GM21717 (cell line): ENCODE measurements around the gene ATP13A2.

Experiments
- ATAC-seq: cut with Tn5 transposase; IDR thresholded peaks from one replicate; pipeline ENCODE4 v1.9.1; 2021; ENCODE audit warnings: mild to moderate bottlenecking, moderate library complexity; ENCODE audit not compliant: unreplicated experiment

ATP13A2 gene, protein sequence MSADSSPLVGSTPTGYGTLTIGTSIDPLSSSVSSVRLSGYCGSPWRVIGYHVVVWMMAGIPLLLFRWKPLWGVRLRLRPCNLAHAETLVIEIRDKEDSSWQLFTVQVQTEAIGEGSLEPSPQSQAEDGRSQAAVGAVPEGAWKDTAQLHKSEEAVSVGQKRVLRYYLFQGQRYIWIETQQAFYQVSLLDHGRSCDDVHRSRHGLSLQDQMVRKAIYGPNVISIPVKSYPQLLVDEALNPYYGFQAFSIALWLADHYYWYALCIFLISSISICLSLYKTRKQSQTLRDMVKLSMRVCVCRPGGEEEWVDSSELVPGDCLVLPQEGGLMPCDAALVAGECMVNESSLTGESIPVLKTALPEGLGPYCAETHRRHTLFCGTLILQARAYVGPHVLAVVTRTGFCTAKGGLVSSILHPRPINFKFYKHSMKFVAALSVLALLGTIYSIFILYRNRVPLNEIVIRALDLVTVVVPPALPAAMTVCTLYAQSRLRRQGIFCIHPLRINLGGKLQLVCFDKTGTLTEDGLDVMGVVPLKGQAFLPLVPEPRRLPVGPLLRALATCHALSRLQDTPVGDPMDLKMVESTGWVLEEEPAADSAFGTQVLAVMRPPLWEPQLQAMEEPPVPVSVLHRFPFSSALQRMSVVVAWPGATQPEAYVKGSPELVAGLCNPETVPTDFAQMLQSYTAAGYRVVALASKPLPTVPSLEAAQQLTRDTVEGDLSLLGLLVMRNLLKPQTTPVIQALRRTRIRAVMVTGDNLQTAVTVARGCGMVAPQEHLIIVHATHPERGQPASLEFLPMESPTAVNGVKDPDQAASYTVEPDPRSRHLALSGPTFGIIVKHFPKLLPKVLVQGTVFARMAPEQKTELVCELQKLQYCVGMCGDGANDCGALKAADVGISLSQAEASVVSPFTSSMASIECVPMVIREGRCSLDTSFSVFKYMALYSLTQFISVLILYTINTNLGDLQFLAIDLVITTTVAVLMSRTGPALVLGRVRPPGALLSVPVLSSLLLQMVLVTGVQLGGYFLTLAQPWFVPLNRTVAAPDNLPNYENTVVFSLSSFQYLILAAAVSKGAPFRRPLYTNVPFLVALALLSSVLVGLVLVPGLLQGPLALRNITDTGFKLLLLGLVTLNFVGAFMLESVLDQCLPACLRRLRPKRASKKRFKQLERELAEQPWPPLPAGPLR

DNA sequence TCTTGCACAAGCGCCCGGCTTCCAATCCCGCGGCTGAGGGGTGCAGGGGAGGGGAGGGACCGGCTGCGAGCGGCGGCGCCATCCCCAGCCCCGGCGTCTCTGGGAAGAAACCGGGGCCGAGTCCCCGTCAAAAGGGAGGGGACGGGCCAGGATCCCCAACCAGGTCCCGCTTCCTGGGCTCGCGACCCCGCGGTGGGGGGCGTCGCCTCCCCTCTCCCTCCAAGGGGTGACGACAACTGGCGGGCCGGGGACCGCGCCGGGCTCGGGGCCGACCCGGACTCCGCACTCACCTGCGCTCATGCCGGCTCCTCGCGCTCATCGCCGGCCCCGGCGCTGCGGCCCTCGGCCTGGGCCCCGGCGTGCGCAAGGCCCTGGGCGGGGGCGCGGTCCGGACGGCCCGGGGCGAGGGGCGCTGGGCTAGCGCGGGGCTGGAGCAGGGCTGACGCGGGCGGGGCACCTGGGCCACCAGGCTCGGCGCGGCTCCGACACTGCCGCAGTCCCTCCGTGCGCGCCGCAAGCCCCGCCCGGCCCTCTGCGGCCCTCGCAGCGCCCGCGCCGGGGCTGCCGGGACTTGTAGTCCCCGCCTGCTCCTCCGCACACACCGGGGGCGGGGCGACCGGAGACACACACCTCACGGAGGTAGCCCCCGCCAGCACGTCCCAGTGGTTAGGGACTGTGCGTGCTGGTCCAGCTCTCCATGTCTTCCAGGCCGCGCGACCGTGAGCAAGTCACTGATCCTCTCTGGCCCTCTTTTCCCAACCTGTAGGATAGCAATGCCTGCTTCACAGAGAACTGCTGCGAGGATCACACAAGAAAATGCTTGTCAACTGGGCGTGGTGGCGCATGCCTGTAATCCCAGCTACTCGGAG lies at the start of gene ATP13A2:
Gene ATP13A2 (minus strand): TSS at position 490 of the 869 bp plus-strand sequence. CDS start 190 bp downstream, at position 300.
- ATAC-seq: peak; percentile 82

DNA sequence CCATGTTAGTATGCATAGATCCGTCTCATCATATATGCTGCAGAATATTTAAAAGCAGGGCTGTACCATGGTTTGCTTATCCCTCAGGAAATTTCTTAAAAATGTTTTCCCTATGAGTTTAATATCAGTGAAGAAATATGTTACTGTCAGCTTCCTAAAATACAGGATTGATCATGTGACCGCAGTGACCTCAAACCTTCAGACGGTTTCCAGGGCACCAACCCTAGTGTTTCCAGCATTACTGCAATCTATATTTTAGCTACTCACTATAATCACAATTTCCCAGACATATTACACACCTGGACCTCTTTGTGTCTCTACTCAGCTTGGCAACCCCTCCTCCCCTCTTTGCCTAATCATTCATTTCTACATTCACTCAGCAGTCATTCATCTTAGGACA lies 49.8 kb upstream of the ATP13A2 start:
- ATAC-seq: no peak

DNA sequence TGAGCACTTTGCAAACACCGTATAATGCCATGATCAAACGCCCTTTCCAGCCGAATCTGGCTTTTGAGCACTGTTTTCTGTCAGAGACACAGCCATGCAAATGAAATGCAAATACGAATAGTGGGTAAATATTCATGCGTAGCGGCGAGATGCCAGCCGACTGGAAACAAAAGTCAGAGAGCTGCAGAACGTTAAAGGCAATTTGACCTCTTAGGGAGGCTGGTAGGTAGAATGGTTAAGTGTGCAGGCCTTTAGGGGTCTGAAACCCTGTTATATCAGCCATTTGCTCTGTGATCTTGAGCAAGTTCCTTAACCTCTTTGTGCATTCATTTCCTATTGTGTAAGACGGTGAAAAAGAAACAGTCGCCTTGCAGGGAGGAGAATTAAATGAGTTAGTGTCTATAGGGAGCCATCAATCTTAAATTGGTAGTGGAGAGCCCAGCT lies 48.6 kb upstream of the ATP13A2 start:
- no peak for ATAC-seq

DNA sequence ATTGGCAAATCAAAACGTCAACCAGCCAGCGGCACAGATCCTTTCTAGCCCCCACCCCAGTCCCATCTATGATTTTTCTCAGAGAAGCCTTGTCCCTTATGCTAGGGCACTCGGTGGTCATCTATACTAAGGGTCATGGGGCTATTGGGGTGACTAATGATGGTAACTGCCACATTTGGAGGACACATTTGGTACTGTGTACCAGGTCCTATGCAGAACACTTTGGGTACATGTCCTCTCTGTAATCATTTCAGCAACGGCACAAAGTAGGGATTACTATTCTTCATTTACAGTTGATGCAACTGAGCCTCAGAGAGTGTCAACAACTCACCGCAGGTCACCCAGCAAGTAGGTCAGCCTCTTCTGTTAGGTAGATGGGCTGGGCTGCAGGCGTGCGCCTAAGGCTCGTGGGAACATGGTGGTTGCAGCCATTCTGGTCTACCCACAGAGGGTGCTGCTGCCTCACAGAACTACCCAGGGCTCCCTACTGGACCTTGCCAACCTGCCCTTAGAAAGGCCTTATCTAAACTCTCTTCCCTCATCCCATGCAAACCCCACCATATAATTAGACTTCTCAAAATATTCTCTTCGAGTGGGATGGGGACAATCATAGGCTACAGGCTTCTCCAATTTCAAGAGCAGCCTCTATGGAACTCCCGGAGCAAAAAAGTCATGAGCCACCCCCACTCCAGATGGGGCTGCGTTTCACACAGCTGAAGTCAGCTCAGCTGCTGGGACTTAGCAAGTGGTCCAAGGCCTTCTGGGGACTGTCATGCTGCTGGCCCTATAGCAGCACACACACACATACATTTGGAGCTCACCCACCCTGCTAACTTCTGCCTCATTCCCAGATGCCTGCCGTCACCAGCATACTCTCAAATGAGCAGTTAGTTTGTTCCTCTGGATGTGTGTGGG lies 47.9 kb upstream of the ATP13A2 start:
- no peak for ATAC-seq

DNA sequence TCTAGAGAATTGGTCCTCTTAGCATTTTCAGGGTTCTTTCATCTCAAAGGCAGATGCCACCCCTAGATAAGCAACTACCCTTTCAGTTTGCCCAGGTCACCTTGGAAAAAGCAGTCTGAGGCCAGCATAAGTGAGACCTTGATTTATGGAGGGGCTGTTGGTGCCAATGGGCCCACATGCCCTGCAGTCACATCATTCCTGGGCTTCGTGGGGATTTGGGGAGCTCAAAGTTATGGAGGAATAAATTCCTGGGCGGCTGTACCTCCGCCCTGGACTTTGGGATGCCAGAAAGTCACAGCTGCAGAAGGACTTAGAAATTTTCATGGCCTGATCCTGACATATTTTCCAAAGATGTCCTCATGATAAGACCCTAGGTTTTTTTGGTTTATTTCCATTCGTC lies 44.8 kb upstream of the ATP13A2 start:
- ATAC-seq: no peak

DNA sequence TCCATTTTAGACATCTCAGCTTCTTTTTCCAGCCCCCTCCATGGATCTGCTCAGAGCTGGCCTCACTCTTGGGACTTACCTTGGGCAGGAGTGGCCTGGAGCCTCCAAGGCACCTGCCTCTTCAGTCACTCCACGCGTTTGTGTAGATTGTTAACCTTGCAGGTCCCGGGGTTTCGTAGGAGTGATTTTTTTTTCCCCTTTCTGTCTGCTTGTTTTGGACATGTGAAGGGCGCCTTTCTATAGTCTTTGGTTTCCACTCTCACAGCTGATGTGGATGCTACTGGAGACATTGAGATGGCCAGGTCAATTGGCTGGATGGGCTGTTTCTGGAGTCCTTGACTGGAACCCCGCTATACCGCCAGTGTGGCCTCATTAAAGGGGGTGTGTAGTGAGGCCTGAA lies 44.1 kb upstream of the ATP13A2 start:
- ATAC-seq: no peak

DNA sequence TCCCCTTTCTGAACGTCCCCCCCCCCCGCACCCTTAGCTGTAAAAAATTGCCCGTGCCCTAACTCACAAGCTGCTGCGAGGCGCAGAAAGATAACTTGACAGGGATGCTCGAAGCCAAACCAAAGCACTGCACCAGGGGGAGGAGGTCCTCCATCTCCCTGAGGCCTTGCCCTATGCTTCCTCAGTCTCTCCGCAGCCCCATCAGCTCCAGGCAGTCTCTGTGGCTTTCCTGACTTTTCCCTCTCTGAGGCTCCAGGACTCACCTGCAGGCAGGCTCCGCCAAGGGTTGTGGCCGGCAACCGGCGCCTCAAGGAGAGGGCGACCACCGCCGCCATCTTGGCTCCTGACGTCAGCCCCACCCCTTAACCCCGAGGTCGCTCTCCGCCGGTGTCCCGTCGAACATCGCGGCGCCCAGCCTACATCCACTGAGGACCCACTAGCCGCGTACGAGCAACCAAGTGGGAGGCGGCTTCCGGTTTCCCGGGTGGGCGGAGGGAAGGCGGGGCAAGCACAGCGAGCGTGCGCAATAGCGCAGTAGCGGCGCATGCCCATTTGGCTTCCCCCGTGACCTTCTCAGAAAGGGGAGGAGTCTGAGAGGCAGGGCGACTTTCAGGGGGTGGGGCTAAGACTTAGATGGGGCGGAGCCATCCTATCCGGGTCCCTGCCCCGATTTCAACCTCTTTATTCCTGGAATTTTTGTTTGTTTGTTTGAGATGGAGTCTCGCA lies 42.1 kb upstream of the ATP13A2 start, which contains the start of gene SDHB:
Gene SDHB (minus strand): TSS at position 348 of the 726 bp plus-strand sequence. CDS start 13 bp downstream, at position 335.
- peak; percentile 90 for ATAC-seq

DNA sequence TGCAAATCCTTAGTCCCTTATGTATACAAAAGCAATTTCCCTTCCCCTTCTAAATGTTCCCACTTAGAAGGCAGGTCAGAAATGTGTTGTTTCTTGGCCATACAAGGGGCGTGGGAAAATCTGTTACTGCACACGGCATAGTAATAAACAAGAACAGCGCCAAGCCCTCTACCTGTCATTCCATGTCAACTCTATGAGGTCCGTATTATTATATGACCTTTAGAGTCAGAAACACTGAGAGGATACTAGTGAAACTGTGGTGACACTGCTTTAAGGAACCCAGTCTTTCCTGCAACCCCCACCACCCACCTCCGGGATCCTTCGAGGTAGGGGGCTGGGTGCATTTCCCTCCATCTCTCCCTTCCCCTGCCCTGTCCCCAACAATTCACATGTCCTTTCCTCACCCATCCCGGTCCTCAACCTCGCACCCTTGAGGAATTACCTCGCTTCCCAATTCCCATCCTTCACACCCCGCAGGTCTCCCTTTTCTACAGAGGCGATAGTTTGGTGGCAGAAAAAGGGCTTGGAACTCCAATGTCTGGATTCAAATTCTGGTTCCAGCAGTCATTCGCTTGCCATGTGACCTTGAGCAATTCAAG lies 41.5 kb upstream of the ATP13A2 start:
- no peak for ATAC-seq

DNA sequence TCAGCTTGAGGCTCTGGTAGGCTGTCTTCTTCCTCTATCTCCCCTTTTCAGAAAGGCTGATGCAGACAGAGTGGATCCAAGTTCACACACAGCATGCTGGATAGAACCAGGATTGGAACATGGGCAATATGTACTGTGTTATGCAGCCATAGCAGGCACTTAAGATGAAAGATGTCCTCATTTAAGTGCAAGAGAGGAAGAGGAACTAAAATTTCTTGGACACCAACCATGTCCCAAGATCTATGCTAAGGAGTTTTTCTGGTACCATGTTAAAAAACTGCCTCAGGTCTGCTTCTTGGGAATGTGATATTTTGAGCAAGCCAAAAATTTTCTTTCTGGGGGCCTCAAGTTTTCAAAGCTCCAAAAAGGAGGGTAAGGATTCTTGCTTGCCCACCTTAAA lies 40.9 kb upstream of the ATP13A2 start:
- ATAC-seq: no peak

DNA sequence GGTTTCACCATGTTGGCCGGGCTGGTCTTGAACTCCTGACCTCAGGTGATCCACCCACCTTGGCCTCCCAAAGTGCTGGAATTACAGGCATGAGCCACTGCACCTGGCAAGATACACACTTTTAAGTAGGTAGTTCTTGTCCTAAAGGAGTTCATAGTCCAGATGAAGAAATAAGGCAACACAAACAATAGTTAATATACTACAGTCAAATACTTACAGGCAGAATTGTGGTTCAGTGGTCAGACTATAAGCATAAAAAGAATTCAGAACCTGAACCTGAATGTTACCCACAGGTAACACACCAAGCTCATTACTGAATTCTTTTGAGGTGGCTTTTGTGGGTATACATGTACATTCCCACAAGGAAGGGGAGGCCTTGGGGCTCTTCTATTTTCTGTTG lies 40.3 kb upstream of the ATP13A2 start:
- ATAC-seq: no peak

DNA sequence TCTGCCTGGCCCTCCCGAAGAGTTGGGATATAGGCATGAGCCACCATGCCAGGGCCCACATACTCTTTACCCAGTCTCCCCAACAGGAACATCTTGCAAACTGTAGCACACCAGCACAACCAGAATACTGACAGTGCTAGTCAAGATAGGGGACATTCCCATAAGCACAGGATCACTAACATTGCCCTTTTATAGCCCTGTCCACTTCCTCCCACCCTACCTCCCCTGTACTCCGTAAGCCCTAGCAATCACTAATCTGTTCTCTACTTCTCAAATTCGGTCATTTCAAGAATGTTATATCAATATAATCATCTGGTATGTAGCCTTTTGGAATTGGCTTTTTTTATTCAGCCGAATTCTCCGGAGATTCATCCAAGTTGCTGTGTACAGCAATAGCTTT lies 36.2 kb upstream of the ATP13A2 start:
- ATAC-seq: no peak

DNA sequence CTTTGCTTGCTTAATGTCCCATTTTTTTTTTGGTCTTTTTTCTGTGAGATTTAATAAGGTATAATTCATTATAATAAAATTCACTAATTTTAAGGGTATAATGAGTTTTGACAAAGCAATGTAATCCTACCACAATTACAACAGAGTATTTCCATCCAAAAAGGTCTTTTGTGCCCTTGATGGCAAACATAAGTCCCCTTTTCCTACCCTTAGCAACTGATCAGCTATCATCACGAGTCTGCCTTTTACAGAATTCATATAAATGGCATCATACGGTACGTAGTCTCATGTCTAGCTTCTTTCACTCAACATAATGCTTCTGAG lies 34.6 kb upstream of the ATP13A2 start:
- no peak for ATAC-seq

DNA sequence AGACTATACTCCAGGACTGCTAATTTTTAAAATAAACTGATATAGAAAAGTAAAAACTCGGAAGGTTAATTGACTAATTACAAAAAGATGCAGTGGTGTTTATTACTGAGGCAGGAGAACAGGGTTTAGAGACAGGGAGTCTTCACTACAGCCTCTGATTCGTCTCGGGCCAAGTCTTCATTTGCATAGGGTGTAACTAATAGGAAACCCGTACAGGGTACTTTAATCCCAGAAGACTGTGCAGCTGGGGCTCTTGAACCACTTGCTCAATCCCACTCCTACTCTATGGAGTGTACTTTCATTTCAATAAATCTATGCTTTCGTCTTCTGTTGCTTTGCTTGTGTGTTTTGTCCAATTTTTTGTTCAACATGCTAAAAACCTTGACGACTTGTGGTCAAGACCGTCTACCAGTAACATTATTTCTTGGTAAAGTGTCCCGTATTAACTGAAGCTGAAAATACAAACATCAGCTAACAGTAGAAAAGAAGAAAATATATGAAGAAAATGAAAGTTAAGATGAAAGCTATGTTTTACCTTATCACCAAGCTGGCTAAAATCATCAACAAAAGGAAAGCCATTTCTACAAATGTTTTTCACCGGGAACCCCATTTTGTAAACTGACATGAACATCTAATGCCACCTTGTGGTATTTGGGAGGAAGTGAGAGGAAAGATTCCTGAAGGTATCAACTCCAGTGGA lies 34.1 kb upstream of the ATP13A2 start:
- no peak for ATAC-seq

DNA sequence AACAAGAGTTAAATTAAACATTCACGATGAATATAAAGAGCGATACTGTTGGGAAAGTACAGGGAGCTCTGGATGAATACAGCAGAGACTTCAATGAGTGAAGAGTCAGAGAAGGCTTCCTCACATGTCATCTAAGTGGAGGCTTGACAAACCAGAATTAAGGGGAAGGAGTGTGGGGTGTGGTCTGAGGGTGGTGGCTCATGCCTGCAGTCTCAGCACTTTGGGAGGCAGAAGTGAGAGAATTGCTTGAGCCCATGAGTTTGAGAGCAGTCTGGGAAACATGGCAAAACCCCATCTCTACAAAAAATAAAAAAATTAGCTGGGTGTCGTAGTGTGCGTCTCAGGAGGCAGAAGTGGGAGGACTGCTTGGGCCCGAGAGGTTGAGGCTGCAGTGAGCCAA lies 33.4 kb upstream of the ATP13A2 start:
- ATAC-seq: no peak

DNA sequence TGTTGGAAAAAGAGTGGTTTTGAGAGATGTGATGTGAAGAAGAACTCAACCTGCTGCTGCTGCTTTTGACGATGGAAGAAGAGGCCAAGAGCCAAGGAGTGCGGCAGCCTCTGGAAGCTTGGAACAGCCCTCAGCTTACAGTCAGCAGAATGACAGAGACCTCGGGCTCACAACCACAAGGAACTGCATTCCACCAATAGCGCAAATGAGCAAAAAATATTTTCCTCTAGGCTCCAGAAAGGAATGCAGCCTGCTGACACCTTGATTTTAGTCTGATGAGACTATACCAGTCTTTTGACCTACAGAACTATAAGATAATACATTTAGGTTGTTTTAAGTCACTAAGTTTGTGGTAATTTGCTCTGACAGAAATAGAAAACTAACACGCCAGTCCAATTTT lies 31.9 kb upstream of the ATP13A2 start:
- no peak for ATAC-seq

DNA sequence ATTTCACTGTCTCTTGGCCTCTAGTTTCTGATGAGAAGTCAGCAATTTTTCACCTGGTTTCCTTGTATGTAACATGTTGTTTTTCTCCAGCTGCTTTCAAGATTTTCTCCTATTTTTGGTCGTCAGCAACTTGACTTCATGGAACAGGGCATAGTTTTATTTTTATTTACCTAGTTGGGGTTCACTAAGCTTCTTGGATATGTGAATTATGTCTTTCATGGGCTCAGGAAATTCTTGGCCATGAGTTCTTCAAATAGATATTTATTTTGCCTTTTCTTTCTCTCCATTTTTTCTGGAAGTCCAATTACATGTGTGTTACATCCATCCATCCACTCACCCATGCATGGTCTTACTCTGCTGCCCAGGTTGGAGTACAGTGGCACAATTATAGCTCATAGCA lies 28.4 kb upstream of the ATP13A2 start:
- no peak for ATAC-seq

DNA sequence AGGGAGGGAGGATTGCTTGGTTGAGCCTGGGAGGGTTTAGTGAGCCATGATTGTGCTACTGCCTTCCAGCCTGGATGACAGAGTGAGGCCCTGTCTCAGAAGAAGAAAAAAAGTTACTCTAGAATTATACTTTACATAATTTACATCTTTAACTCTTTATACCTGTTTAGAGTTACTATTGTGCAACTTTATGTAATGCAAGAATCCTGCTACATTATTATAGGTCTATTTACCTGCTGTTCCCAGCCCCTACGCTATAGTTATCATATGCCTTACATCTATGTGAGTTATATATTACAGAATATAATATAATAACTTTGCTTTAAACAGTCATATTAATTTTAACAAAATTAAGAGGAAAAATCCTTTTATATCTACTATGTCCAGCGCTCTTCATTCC lies 27.8 kb upstream of the ATP13A2 start:
- ATAC-seq: no peak

DNA sequence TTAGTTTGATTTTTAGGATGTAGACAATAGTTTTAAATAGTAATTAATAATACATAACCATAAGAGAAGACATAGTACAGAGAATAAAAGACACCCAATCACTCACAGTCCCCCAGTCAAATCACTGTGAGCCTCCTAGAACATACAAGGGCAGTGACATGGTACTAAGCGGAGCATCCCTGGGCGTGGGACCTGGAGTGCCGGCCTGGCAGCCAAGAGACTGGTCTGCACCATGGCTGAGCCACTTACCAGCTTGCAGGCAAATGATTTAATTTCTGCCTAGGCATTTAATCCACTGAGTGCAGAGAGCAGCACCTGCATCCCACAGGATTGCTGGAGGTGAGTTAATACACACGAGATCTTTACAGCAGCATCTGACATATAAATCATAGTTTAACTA lies 21.8 kb upstream of the ATP13A2 start:
- ATAC-seq: no peak
